GM21737 (cell line): ENCODE results near the gene RIMBP2.
"Not testable (repeated sequence)": the region's sequence is repeated elsewhere in the genome, so short reads cannot be mapped to it uniquely, and the experiment has no call there.

ENCODE experiments used
- ATAC-seq: cut with Tn5 transposase; IDR thresholded peaks from one replicate; pipeline ENCODE4 v1.9.1; 2021; ENCODE audit warnings: mild to moderate bottlenecking, moderate library complexity; ENCODE audit not compliant: unreplicated experiment

The RIMBP2 gene

DNA sequence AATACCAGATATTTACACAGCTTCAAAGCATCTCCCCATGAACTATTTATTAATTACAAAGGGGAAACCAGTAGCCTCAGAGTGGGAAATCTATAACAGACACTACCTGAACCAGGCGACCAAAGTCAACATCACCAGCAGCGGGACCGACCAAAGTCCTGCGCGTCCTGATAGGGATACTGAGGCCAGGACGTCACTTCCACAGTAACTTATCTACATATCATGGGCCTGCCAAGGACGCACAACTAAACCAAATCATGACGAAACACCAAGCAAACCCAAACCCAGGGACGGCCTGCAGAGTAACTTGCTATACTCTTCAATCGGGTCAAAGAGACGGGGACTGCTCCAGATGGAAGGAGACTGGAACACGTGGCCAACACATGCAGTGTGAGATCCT, 26.0 kb upstream of the RIMBP2 start:
- no peak for ATAC-seq

- ATAC-seq = no peak
Measured at GRCh38 chr12:130739571-130739970, 23.5 kb upstream of the RIMBP2 start.

DNA sequence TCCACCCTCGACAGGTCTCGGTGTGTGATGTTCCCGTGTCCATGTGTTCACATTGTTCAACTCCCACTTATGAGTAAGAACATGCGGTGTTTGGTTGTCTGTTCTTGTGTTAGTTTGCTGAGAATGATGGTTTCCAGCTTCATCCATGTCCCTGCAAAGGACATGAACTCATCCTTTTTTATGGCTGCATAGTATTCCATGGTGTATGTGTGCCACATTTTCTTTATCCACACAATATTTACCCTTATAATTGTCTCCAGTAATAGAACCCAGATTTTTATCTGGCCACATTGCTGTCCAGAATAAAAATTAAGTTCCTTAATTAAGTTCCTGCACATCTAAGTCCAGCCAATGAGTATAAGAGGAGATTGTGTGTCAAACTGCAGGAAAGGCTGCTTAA, 22.3 kb upstream of the RIMBP2 start:
- ATAC-seq = not testable (repeated sequence)

DNA sequence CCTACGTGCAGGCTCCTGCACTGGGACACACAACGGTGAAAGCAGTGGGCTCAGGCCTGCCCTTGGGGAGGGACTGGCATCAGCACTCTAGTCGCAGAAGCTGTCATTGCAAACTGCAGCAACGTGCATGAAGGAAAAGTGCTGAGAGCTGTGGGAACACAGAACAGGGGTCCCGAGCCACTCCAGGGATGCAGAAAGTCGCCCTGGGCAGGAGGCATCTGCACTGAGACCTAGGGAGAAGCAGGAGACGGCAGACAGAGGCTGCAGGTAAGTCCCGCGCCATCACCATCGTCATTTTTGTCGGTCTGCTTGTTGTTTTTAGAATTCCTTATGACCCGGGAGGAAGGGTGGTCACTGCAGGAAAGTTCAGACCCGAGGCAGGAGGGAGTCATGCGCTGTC, 21.6 kb upstream of the RIMBP2 start:
- no peak for ATAC-seq

DNA sequence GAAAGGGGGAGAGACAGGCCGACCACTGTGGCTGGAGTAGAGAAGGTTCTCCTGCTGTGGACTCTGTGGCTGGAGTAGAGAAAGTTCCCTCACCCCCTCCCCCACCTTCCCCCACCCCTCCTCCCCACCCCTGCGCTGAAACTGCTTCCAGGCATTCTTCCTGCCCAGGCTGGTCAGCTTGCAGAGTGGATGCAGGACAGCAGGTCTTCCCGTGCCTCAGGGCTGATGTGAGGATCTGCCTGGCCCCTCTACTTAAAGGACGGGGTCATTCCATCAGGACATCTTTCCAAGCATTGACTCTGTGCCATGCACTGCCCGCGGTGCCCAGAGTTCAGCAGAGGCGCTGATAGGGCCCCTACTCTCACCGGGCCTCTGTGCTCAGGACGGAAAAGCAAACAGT, 13.2 kb upstream of the RIMBP2 start:
- no peak for ATAC-seq

DNA sequence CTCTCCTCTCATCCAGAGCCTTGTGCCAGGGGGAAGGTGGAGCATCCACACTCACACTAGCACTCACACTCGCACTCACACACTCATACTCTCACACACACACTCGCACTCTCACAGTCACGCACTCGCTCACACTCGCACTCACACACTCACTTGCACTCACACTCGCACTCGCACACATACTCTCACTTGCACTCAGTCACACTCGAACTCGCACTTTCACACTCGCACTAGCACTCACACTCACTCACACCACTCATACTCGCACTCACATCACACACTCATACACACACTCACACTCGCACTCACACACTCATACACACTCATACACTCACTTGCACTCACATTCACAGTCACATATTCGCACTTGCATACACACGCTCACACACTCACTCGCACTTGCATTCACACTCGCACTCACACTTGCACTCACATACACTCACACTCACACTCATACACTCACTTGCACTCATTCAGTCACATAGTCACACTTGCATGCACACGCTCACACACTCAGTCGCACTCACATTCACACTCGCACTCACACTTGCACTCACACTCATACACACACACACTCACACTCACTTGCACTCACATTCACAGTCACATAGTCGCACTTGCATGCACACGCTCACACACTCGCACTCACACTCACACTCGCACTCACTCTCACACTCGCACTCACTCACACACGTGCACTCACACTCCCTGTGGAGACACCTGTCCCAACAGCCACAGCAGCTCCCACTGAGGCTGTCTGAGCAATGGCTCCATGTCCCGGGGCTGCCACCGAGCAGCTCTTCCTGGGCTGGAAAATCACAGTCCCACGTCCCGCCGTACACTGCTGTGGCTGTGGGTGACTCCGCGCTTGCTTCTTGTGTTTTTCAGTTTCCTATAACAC, 12.3 kb upstream of the RIMBP2 start:
- ATAC-seq = no peak

DNA sequence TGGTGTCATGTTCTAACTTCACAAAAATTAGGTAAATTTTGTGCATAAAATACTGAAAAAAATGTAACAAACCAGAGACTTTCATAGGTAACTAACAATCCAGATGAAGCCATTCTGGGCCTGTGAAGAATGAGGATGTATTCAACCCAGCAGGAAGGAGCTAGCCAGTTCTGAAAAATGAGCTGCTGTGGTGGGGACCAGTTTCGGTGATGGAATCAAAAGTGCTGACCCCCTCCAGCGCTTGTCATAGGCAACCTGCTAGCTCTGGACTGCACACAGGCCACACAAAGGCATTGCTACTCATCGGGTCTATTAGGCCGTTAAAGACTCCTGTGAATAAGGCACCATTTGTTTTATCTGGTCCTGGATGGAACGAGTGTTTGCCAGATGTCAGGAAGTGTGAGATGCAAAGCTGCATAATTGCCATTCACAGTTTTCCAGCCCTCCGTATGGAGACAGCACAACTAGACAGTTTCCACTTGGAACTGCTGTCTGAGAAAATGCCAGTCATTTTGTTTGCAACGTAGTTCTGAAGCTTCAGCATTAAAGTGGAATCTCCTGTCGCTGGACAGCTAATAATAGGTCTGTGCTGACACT, 3.3 kb upstream of the RIMBP2 start:
- ATAC-seq = no peak

DNA sequence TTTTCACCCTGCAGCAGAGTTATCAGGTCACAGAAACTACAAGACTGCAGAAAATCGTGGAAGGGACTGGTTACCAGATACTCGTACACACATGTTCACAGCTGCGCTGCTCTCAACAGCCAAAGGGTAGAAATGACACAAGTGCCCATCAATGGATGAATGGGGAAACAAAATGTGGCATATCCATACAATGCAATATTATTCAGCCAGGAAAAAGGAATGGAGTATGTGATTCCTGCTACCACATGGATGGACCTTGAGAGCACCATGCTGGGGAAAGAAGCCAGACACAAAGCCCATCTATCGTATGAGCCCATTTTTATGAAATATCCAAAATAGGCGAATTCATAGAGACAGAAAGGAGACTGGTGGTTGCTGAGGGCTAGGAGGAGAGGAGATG, 1.7 kb upstream of the RIMBP2 start:
- no peak for ATAC-seq

- no peak for ATAC-seq
Measured at GRCh38 chr12:130716969-130717366, 869 bp upstream of the RIMBP2 start.

- no peak for ATAC-seq
Measured at GRCh38 chr12:130715150-130715997, 725 bp downstream of the RIMBP2 start.

DNA sequence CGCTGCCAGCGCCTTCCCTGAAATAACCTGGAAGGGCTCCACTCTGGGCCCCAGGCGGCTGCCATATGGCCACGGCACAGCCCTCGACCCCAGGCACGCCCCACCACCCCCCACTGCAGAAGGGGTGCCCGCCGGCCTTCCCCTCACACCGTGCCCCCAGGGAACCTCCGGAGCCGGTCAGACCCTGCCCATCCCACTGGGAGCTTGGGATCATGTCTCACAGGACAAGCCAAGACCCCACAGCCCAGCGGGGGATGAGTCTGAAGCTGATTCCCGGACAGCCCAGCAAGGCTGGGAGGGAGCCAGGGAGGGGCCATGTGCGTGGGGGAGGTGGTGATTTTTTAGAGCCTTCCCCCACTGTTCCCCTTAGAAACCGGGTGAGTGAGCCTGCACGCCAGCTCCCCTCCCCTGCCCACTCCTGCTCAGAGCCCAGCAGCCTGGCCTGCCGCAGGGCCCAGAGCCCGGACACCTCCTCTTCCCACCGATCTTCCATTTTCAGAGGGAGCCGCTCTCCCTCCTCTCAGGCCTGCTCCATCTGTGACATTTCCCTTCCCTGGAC, 1.4 kb downstream of the RIMBP2 start:
- no peak for ATAC-seq

DNA sequence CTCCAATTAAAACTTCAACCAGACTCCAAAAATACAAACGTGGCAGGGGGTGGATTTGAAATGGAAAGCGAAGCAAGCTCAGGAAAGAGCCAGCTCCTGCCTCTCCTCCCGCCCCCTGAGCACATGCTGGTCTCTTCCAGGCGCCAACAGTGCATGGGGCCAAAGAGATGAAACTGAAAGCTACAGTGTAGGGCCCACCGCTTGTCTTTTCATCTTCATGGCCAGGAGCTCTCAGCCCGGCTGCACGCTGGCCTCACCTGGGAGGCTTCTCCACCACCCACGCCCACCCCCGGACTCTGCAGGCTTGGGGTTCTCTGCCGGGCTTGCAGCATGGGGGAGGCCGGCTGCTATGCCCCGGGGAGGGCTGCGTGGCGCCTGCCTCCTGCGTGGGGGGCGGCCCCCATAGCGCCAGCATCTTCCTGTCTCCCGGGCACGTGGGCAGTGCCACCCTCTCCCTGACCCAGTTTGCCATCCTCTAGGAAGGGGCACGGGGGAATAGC, 2.0 kb downstream of the RIMBP2 start:
- no peak for ATAC-seq

DNA sequence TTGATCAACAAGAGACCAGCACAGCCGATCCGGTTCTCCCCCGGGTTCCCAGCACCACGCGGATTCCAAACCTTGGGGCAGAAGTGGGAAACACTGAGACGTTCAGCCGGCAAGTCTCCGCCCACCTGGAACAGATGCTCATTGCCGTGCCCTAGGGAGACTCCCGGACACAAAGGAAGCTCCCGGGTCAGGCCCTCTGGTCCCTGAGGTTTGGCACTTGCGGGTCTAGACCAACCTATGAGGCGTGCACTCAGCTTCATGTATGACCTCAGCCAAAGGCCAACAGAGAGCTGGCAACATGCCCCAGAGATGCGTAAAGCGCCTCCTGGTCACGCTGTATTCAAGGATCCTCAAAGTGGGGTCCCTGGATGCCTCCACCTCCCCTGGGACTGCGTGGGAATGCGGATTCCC, 2.5 kb downstream of the RIMBP2 start:
- no peak for ATAC-seq

DNA sequence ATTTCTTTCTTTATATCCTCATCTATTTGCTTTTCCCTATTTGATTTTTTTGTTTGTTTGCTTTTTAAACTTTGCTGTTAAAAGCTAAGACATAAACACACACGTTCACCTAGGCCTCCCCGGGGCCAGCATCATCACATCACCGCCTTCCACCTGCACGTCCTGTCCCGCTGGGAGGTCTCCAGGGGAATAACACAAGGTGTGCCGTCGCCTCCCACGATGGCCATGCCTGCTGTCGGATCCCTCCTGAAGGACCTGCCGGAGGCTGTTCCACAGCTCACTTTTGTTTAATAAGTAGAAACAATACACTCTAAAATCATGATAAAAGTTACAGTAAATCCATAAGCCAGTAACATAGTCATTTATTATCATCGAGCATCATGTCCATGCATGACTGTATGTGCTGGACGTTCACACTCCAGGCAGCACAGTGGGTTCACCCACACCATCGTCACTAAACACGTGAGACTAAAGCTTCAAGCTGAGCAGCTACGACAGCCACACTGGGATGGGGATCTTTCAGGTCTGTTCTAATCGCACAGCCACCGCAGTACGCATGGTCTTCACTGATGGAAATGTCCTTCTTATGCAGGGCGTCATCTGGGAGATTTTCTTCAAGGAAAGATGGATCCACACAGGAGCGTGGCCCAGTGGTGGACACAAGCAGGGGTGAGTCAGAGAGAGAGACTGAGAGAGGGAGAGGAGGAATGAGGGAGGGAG, 3.6 kb downstream of the RIMBP2 start:
- ATAC-seq = no peak

- no peak for ATAC-seq
Measured at GRCh38 chr12:130711756-130712155, 4.3 kb downstream of the RIMBP2 start.

DNA sequence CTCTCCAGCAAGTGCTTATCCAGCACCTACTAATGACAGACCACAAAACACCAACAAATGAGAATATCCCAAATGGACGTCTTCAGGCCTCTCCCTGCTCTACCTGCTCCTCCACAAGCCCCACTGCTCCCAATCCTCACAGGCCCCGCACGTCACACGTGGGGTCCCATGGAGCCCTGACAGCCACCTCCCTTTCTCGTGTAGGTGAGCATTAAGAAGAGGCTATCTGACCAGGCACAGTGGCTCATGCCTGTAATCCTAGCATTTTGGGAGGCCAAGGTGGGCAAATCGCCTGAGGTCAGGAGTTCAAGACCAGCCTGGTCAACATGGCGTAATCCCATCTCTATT, 5.4 kb downstream of the RIMBP2 start:
- no peak for ATAC-seq

GRCh38 chr12:130709971-130710732, 5.9 kb downstream of the RIMBP2 start:
- ATAC-seq = no peak

GRCh38 chr12:130709151-130709970, 6.7 kb downstream of the RIMBP2 start:
- no peak for ATAC-seq

DNA sequence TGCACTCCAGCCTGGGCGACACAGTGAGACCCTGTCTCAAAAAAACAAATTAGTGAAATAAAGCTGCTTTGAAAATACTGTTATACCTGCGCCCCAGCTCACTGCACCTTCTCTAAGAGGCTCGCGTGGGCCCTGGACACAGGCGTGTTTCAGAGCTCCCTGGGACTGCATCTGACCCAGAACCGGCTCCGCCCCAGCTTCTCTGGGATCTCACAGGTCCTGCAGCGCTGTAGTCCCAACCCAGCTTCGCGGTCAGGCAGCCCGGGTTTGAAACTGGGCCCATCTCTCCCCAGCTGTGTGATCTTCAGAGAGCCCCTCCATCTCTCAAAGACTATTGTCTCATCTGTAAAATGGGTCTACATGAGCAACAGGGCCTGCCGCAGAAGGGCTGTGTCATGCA, 7.5 kb downstream of the RIMBP2 start:
- no peak for ATAC-seq
